Measurements from ENCODE around the gene IFT80. TPM values are rescaled to one million over a fixed set of nuclear protein-coding genes. Genes with fewer than 3 reads are reported as not detected.

Gene IFT80
- total and polyA plus RNA-seq, 2 donors (not counting 1 experiment from before 2014, with no cell fraction given), result 17.7 to 44.1 TPM

DNA sequence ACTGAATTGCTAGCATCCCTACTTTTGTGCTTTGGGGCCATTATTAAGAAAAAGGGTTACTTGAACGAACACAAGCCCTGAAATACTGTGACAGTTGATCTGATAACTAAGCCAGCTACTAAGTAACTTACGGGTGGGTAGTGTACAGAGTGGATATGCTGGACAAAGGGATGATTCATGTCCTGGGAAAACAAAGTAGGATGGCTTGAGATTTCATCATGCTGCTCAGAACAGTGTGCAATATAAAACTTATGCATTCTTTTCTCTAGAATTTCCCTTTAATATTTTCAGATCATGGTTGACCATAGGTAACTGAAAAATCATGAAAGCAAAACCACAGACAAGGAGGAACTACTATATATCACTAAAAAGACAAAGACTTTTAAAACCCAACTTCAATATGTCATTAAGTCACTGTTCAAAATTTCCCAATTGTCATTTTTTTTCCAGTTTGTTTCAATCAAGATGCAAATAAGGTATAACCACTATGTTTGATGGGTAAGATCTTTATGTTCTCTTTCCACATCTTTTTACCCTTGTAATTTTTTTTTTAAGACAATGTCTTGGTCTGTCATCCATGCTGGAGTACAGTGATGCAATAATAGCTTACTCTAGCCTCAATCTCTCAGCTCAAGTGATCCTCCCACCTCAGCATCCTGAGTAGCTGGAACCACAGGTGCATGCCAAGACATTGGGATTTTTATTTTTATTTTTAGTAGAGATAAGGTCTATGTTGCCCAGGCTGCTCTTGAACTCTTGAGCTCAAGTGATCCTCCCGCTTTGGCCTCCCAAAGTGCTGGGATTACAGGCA is 67.7 kb downstream of the IFT80 start:
- Histone ChIP-seq H3K36me3 (replicated peaks in 1 of 2; ENCODE audit: control extremely low read depth in 1 of 2, control insufficient read depth in 1 of 2, extremely low read depth in 1 of 2, insufficient read depth in 2 of 2, low read length in 1 of 2) (no peaks in the 10 kb centered on the region), H3K4me1 (ENCODE audit: control insufficient read depth in 2 of 2, insufficient read depth in 2 of 2, low read length in 2 of 2) (no peaks in the 10 kb centered on the region), H3K4me2 (replicated peaks; ENCODE audit: low read depth, low read length, poor library complexity, severe bottlenecking) (no peak overlapping the region), H3K79me2 (ENCODE audit: control insufficient read depth, insufficient read depth, low read length) (no peaks in the 10 kb centered on the region), H3K9ac (ENCODE audit: low read length) (no peak overlapping the region), H3K4me3 (ENCODE audit: control extremely low read depth in 1 of 5, extremely low read depth in 1 of 5, insufficient read depth in 1 of 5, low read depth in 2 of 5, low read length in 4 of 5) (no peak overlapping the region), H2AFZ (ENCODE audit: insufficient read depth, low read depth, low read length, poor library complexity, severe bottlenecking) (no peak overlapping the region), H3K27me3 (replicated peaks in 1 of 4; ENCODE audit: control extremely low read depth in 1 of 4, control insufficient read depth in 3 of 4, insufficient read depth in 4 of 4, low read length in 3 of 4) (no peaks in the 10 kb centered on the region), H4K20me1 (ENCODE audit: control insufficient read depth, insufficient read depth, low read length, poor library complexity, severe bottlenecking) (no peaks in the 10 kb centered on the region), H3K27ac (ENCODE audit: low read length in 2 of 2) (no peak overlapping the region), H3K9me3 (ENCODE audit: control extremely low read depth in 1 of 3, control insufficient read depth in 2 of 3, insufficient read depth in 1 of 3, low read length in 2 of 3) (no peaks in the 10 kb centered on the region)
- intact Hi-C loops (cut with micrococcal nuclease), result no loop called here
- WGBS (ENCODE audit: insufficient coverage), result 95% methylated on average over 3 of the region's 3 CpGs
- H3K9me3 Mint-ChIP-seq (ENCODE audit: insufficient read depth), result no peaks in the 10 kb centered on the region
- DNase-seq, result no peak
- ChIA-PET CTCF (no interaction called here), POLR2A (no interaction called here)
- H3K27me3 Mint-ChIP-seq, result no peaks in the 10 kb centered on the region
- no peaks in the 10 kb centered on the region for H3K4me1 Mint-ChIP-seq
- no peak for ATAC-seq (ENCODE audit: low read depth)
- no peak overlapping the region for H3K27ac Mint-ChIP-seq
- no peak overlapping the region for H3K4me3 Mint-ChIP-seq
- TF ChIP-seq, protein P1, sequence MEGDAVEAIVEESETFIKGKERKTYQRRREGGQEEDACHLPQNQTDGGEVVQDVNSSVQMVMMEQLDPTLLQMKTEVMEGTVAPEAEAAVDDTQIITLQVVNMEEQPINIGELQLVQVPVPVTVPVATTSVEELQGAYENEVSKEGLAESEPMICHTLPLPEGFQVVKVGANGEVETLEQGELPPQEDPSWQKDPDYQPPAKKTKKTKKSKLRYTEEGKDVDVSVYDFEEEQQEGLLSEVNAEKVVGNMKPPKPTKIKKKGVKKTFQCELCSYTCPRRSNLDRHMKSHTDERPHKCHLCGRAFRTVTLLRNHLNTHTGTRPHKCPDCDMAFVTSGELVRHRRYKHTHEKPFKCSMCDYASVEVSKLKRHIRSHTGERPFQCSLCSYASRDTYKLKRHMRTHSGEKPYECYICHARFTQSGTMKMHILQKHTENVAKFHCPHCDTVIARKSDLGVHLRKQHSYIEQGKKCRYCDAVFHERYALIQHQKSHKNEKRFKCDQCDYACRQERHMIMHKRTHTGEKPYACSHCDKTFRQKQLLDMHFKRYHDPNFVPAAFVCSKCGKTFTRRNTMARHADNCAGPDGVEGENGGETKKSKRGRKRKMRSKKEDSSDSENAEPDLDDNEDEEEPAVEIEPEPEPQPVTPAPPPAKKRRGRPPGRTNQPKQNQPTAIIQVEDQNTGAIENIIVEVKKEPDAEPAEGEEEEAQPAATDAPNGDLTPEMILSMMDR (IDR thresholded peaks at IDR 0.05), result no peak
- TF ChIP-seq EZH2 (IDR thresholded peaks at IDR 0.05; ENCODE audit: borderline replicate concordance, insufficient read depth, low read depth, low read length, poor library complexity, severe bottlenecking), result no peak

DNA sequence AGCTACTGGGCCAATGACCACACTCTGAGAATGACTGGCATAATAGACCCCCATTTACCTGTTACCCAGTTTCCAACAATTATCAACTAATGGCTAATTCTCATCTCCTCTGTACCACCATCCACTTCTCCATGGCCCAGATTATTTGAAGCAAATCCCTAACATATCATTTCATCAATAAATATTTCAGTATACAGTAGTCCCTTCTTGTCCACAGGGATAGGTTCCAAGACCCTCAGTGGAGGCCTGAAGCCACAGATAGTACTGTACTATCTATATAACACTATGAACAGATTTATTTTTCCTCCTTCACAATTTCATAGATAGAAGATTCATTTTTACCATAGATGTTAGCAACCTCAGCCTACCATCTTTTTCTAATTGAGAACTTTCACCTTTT is 68.3 kb downstream of the IFT80 start:
- no peak overlapping the region for H3K4me3 Mint-ChIP-seq

More for the DNA sequence above, 68.3 kb downstream of the IFT80 start:
- no peak overlapping the region for H3K4me3 ChIP-seq (ENCODE audit: control extremely low read depth in 1 of 5, extremely low read depth in 1 of 5, insufficient read depth in 1 of 5, low read depth in 2 of 5, low read length in 4 of 5)
- no peaks in the 10 kb centered on the region for H3K79me2 ChIP-seq (ENCODE audit: control insufficient read depth, insufficient read depth, low read length)
- H3K9ac ChIP-seq (ENCODE audit: low read length), result no peak overlapping the region
- no peaks in the 10 kb centered on the region for H3K36me3 ChIP-seq (replicated peaks in 1 of 2; ENCODE audit: control extremely low read depth in 1 of 2, control insufficient read depth in 1 of 2, extremely low read depth in 1 of 2, insufficient read depth in 2 of 2, low read length in 1 of 2)
- Mint-ChIP-seq H3K27me3 (no peaks in the 10 kb centered on the region), H3K4me1 (no peaks in the 10 kb centered on the region), H3K27ac (no peak overlapping the region), H3K9me3 (ENCODE audit: insufficient read depth) (no peaks in the 10 kb centered on the region)
- no peak overlapping the region for H2AFZ ChIP-seq (ENCODE audit: insufficient read depth, low read depth, low read length, poor library complexity, severe bottlenecking)
- ChIA-PET POLR2A (no interaction called here), CTCF (no interaction called here)
- no peak for DNase-seq
- no peaks in the 10 kb centered on the region for H3K4me1 ChIP-seq (ENCODE audit: control insufficient read depth in 2 of 2, insufficient read depth in 2 of 2, low read length in 2 of 2)
- H3K9me3 ChIP-seq (ENCODE audit: control extremely low read depth in 1 of 3, control insufficient read depth in 2 of 3, insufficient read depth in 1 of 3, low read length in 2 of 3), result no peaks in the 10 kb centered on the region
- no peak overlapping the region for H3K4me2 ChIP-seq (replicated peaks; ENCODE audit: low read depth, low read length, poor library complexity, severe bottlenecking)
- TF ChIP-seq, protein P1 (IDR thresholded peaks at IDR 0.05), result no peak
- no peak for TF ChIP-seq EZH2 (IDR thresholded peaks at IDR 0.05; ENCODE audit: borderline replicate concordance, insufficient read depth, low read depth, low read length, poor library complexity, severe bottlenecking)
- ATAC-seq (ENCODE audit: low read depth), result no peak
- H3K27me3 ChIP-seq (replicated peaks in 1 of 4; ENCODE audit: control extremely low read depth in 1 of 4, control insufficient read depth in 3 of 4, insufficient read depth in 4 of 4, low read length in 3 of 4), result no peaks in the 10 kb centered on the region
- no peak overlapping the region for H3K27ac ChIP-seq (ENCODE audit: low read length in 2 of 2)
- no peaks in the 10 kb centered on the region for H4K20me1 ChIP-seq (ENCODE audit: control insufficient read depth, insufficient read depth, low read length, poor library complexity, severe bottlenecking)
- intact Hi-C loops (cut with micrococcal nuclease), result no loop called here
